Smooth muscle cell (in vitro differentiated cells): ENCODE data around the gene PLXNA4. TPM values are rescaled to one million over a fixed set of nuclear protein-coding genes. Genes with fewer than 3 reads are reported as not detected.

Source experiments
- DNase-seq: peaks from one replicate; lab custom pipeline; 2025; ENCODE audit not compliant: unreplicated experiment; lab: John Stamatoyannopoulos, UW
- H2AFZ ChIP-seq: fragments of 200-600 bp; sonication (generic); 2 replicates; pipeline ENCODE4 v1.6.0; 2016; ENCODE audit warnings: antibody characterized with exemption, low read depth, mild to moderate bottlenecking
- H3F3A ChIP-seq: fragments of 200-600 bp; sonication (generic); 2 replicates; pipeline ENCODE4 v1.6.0; 2017; ENCODE audit warnings: antibody characterized with exemption, low read depth
- H3K27ac ChIP-seq: fragments of 200-600 bp; sonication (generic); 2 replicates; pipeline ENCODE4 v1.5.1; 2016; ENCODE audit warnings: low read depth, mild to moderate bottlenecking
- H3K27me3 ChIP-seq: fragments of 200-600 bp; sonication (generic); 2 replicates; pipeline ENCODE4 v1.6.1; 2016; ENCODE audit warnings: low read depth, mild to moderate bottlenecking
- H3K36me3 ChIP-seq: fragments of 200-600 bp; sonication (generic); 2 replicates; pipeline ENCODE4 v1.5.1; 2016; ENCODE audit warnings: low read depth
- H3K4me1 ChIP-seq: fragments of 200-600 bp; sonication (generic); 2 replicates; pipeline ENCODE4 v1.5.1; 2016; ENCODE audit warnings: low read depth
- H3K4me2 ChIP-seq: fragments of 200-600 bp; sonication (generic); 2 replicates; pipeline ENCODE4 v1.6.0; 2016; ENCODE audit warnings: mild to moderate bottlenecking
- H3K4me3 ChIP-seq: fragments of 200-600 bp; sonication (generic); 2 replicates; pipeline ENCODE4 v1.5.1; 2016; ENCODE audit warnings: mild to moderate bottlenecking
- H3K79me2 ChIP-seq: fragments of 200-600 bp; sonication (generic); 2 replicates; pipeline ENCODE4 v1.6.0; 2016; ENCODE audit warnings: low read depth, mild to moderate bottlenecking
- H3K9ac ChIP-seq: fragments of 200-600 bp; sonication (generic); 2 replicates; pipeline ENCODE4 v1.6.0; 2016; ENCODE audit warnings: low read depth
- H3K9me3 ChIP-seq: fragments of 200-600 bp; sonication (generic); replicated peaks from 2 replicates; pipeline ENCODE4 v1.5.1; 2016; ENCODE audit warnings: low read depth
- H4K20me1 ChIP-seq: fragments of 200-600 bp; sonication (generic); 2 replicates; pipeline ENCODE4 v1.6.0; 2016; ENCODE audit warnings: low read depth
- CTCF ChIP-seq: fragments of 200-600 bp; sonication (generic); IDR thresholded peaks from 2 replicates; pipeline ENCODE4 v1.5.1; 2017; ENCODE audit warnings: borderline replicate concordance, mild to moderate bottlenecking, antibody characterized with exemption; ENCODE audit not compliant: insufficient read depth, poor library complexity, severe bottlenecking
- WGBS: methylation state at CpG from one replicate; pipeline ENCODE4 v1.1.7; 2016; ENCODE audit warnings: low lambda C conversion rate; 5-methylcytosine and 5-hydroxymethylcytosine counted together
- polyA plus RNA-seq: library from polyadenylated mRNA; unstranded; fragments of >200 nt; fragmentation: Nextera tagmentation; extraction: Ambion mirVana; gene quantifications from 2 replicates; pipeline ENCODE4 v1.2.1, GENCODE V29; 2016
- total RNA-seq: library from RNA; depleted of rRNA; stranded (reverse); fragments of >200 nt; gene quantifications from 2 replicates; pipeline ENCODE4 v1.2.3, GENCODE V29; 2014

Gene PLXNA4
- total and polyA plus RNA-seq, 2 experiments from 2014 or later, result 8.5 to 9.9 TPM

DNA sequence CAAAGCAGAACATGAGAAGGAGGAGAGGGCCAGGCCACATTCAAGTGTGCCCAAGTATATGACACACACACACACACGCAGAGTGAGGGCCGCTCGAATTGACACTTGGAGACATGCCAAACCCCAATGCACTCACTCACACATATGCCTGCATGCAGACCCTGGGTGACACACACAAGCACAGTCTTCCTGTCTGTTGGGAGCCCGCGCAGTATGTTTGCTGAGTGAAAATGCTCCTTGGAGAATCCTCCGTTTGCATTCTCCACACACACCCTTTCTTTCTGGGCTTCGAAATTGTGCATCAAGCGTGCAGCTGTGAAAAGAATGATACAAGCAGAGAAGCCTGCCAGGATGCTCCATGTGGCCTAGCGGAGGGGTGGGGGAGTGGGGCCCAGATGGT lies 120.9 kb downstream of the PLXNA4 start:
- no peaks in the 10 kb centered on the region for H3K36me3 ChIP-seq
- no peaks in the 10 kb centered on the region for H3K4me1 ChIP-seq
- no peaks in the 10 kb centered on the region for H4K20me1 ChIP-seq
- DNase-seq, result no peak
- H3K79me2 ChIP-seq, result no peaks in the 10 kb centered on the region
- no peaks in the 10 kb centered on the region for H3K27me3 ChIP-seq
- H3K9me3 ChIP-seq, result no peaks in the 10 kb centered on the region
- no peak overlapping the region for H3K27ac ChIP-seq
- no peak overlapping the region for H3K4me3 ChIP-seq
- WGBS, result 84% methylated on average over 9 of the region's 9 CpGs
- no peak overlapping the region for H2AFZ ChIP-seq
- no peak for TF ChIP-seq CTCF
- H3K4me2 ChIP-seq, result no peak overlapping the region
- H3F3A ChIP-seq, result no peaks in the 10 kb centered on the region
- H3K9ac ChIP-seq, result no peak overlapping the region

DNA sequence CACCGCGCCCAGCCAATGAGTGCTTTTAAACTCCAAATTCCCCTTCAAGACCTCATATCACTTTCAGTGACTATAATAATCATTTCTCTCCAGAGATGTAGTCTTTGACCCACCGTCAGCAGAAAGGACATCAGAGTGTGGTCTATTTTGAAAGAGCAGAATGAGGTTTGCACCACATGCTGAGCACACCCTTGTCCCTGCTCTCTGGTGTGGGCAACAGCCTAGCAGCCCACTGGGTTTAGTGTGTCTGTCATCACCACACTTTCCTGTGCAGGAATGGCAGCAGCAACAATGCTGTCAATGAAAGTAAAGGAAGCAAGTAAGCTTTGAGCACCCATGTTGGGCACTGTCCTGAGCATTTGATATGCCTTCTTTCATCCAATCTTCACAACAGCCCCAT lies 122.4 kb downstream of the PLXNA4 start:
- no peak overlapping the region for H3K27ac ChIP-seq
- H3K4me1 ChIP-seq, result no peaks in the 10 kb centered on the region
- no peak overlapping the region for H3K4me2 ChIP-seq
- H2AFZ ChIP-seq, result no peak overlapping the region
- H3K79me2 ChIP-seq, result no peaks in the 10 kb centered on the region
- no peak overlapping the region for H3K4me3 ChIP-seq
- no peaks in the 10 kb centered on the region for H3K36me3 ChIP-seq
- whole genome bisulfite sequencing, result 100% methylated on average over 3 of the region's 3 CpGs
- H3K9ac ChIP-seq, result no peak overlapping the region
- no peaks in the 10 kb centered on the region for H3K27me3 ChIP-seq
- no peak for TF ChIP-seq CTCF
- no peaks in the 10 kb centered on the region for H3F3A ChIP-seq
- H3K9me3 ChIP-seq, result no peaks in the 10 kb centered on the region
- no peak for DNase-seq
- no peaks in the 10 kb centered on the region for H4K20me1 ChIP-seq

- no peak for DNase-seq
- Histone ChIP-seq H3K4me3 (no peak overlapping the region), H3K9me3 (no peaks in the 10 kb centered on the region), H3K36me3 (no peaks in the 10 kb centered on the region), H3K4me2 (no peak overlapping the region), H3K79me2 (no peaks in the 10 kb centered on the region), H2AFZ (no peak overlapping the region), H3F3A (no peaks in the 10 kb centered on the region), H3K9ac (no peak overlapping the region), H3K4me1 (no peaks in the 10 kb centered on the region), H3K27me3 (no peaks in the 10 kb centered on the region), H4K20me1 (no peaks in the 10 kb centered on the region), H3K27ac (no peak overlapping the region)
- 92% methylated on average over 6 of the region's 6 CpGs for WGBS
- TF ChIP-seq CTCF, result no peak
Observed at GRCh38 chr7:132451161-132451560, 125.1 kb downstream of the PLXNA4 start.

- Histone ChIP-seq H3F3A (no peaks in the 10 kb centered on the region), H3K4me3 (no peak overlapping the region), H3K79me2 (no peaks in the 10 kb centered on the region), H4K20me1 (no peaks in the 10 kb centered on the region), H3K9me3 (no peaks in the 10 kb centered on the region), H2AFZ (no peak overlapping the region), H3K36me3 (no peaks in the 10 kb centered on the region), H3K4me1 (no peaks in the 10 kb centered on the region), H3K27ac (no peak overlapping the region), H3K4me2 (no peak overlapping the region), H3K9ac (no peak overlapping the region), H3K27me3 (no peaks in the 10 kb centered on the region)
- 45% methylated on average over 1 of the region's 1 CpG for WGBS
- no peak for DNase-seq
- no peak for TF ChIP-seq CTCF
Observed at GRCh38 chr7:132450696-132451095, 125.6 kb downstream of the PLXNA4 start.
